ENCODE results near the gene FNBP1L.

- no peak for TF ChIP-seq CTCF (conservative IDR thresholded peaks at IDR 0.05; ENCODE audit: low read length)
- TF ChIP-seq EZH2phosphoT487 (IDR thresholded peaks at IDR 0.05; ENCODE audit: borderline replicate concordance, low read depth, low read length) = no peak
Measured at GRCh38 chr1:93533677-93534076, 85.8 kb downstream of the FNBP1L start.

Measured in OCI-LY7 (cell line).